Mammary epithelial cell (primary cell): ENCODE data around the gene INAVA.

ENCODE experiments used
- CTCF ChIP-seq, 2 donors: IDR thresholded peaks in 1 of 2; conservative IDR thresholded peaks in 1 of 2; 2 replicates each; pipeline ENCODE4 v1.5.1; 2011 to 2012; ENCODE audit warnings: inconsistent platforms in 2 of 2, low read length in 2 of 2, mild to moderate bottlenecking in 2 of 2, control low read depth in 1 of 2, low read depth in 1 of 2; ENCODE audit not compliant: insufficient read depth in 1 of 2; ENCODE audit errors: extremely low read depth in 1 of 2
- EZH2 ChIP-seq: IDR thresholded peaks from 2 replicates; pipeline ENCODE4 v1.6.1; 2012; ENCODE audit warnings: low read length, inconsistent platforms, borderline replicate concordance

- no peak for TF ChIP-seq EZH2
- no peak for TF ChIP-seq CTCF (conservative IDR thresholded peaks at IDR 0.05 in 1 of 2, IDR thresholded peaks at IDR 0.05 in 1 of 2; ENCODE audit: extremely low read depth in 1 of 2, insufficient read depth in 1 of 2, low read depth in 1 of 2, low read length in 2 of 2)
These were observed 10.1 kb downstream of the INAVA start for GRCh38 chr1:200904772-200905171.
